GM23338 (cell line): ENCODE measurements around the gene GTF2A2.

Experiments used
- CREB1 ChIP-seq: fragments of 250-450 bp; sonication (Bioruptor Pico); IDR thresholded peaks from 2 replicates; pipeline ENCODE4 v1.5.0; 2020; ENCODE audit warnings: low read depth, mild to moderate bottlenecking, moderate library complexity
- EZH2 ChIP-seq: fragments of 200-600 bp; sonication (generic); IDR thresholded peaks from one replicate; pipeline ENCODE4 v1.8.0; 2017; ENCODE audit warnings: antibody characterized with exemption, mild to moderate bottlenecking, low read depth; ENCODE audit not compliant: unreplicated experiment
- EZH2phosphoT487 ChIP-seq: fragments of 200-600 bp; sonication (generic); IDR thresholded peaks from one replicate; pipeline ENCODE4 v1.8.1; 2018; ENCODE audit warnings: antibody characterized with exemption; ENCODE audit not compliant: unreplicated experiment
- JUNB ChIP-seq: IDR thresholded peaks from one replicate; pipeline ENCODE4 v1.6.1; 2016; ENCODE audit warnings: antibody characterized with exemption; ENCODE audit not compliant: unreplicated experiment
- NANOG ChIP-seq: IDR thresholded peaks from 2 replicates; pipeline ENCODE4 v1.6.1; 2016; ENCODE audit warnings: antibody characterized with exemption, borderline replicate concordance
- POLR2AphosphoS5 ChIP-seq: IDR thresholded peaks from 2 replicates; pipeline ENCODE4 v1.6.1; 2016; ENCODE audit warnings: antibody characterized with exemption, low read depth
- STAT1 ChIP-seq: IDR thresholded peaks from one replicate; pipeline ENCODE4 v1.6.1; 2016; ENCODE audit warnings: antibody characterized with exemption; ENCODE audit not compliant: unreplicated experiment
- ZNF114 ChIP-seq: fragments of 250-450 bp; sonication (Bioruptor Pico); IDR thresholded peaks from 2 replicates; pipeline ENCODE4 v1.5.0; 2020; ENCODE audit warnings: mild to moderate bottlenecking, moderate library complexity
- ZNF331 ChIP-seq: fragments of 250-450 bp; sonication (Bioruptor Pico); IDR thresholded peaks from 2 replicates; pipeline ENCODE4 v1.5.0; 2020; ENCODE audit warnings: low read depth, mild to moderate bottlenecking, moderate library complexity
- TF ChIP-seq, protein P1 (sequence below), 2 experiments: fragments of 200-600 bp in 1 of 2; sonication (generic) in 1 of 2; conservative IDR thresholded peaks; 2 replicates each; pipeline versions ENCODE4 v1.5.1 to v1.6.1; 2016 to 2017; ENCODE audit warnings: antibody characterized with exemption in 2 of 2, low read depth in 2 of 2, mild to moderate bottlenecking in 2 of 2, moderate library complexity in 1 of 2
- TF ChIP-seq, protein P2 (sequence below): fragments of 250-450 bp; sonication (Bioruptor Pico); IDR thresholded peaks from 2 replicates; pipeline ENCODE4 v1.5.0; 2020; ENCODE audit warnings: mild to moderate bottlenecking, moderate library complexity
- TF ChIP-seq, protein P3 (sequence below): IDR thresholded peaks from one replicate; pipeline ENCODE4 v1.6.1; 2018; ENCODE audit warnings: antibody characterized with exemption; ENCODE audit not compliant: unreplicated experiment
- TF ChIP-seq, protein P4 (sequence below): IDR thresholded peaks from 2 replicates; pipeline ENCODE4 v1.6.1; 2016; ENCODE audit warnings: antibody characterized with exemption

DNA sequence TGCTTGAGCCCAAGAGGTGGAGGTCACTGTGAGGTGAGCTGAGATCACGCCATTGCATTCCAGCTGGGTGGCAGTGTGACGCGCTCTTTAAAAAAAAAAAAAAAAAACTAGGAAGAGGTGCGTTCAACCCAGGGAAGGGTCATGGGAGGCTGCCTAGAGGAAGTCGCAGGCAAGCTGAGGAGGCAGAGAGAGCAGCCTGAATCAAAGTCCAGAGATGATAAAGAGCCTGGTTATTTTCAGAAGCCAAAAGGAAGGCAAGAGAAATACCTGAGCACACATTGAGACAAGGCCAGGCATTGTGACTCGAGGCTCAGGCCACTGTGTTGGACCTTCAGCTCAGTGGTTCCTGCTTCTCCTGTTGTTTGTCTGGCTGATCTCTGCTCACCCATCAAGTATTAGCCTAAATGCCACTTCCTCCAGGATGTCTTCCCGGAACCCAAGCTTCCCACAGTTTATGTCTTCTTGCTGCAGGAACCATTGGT lies 61.8 kb downstream of the GTF2A2 start:
- TF ChIP-seq POLR2AphosphoS5 (no peak), CREB1 (no peak), EZH2 (no peak), ZNF331 (no peak), STAT1 (no peak), EZH2phosphoT487 (no peak), JUNB (no peak), NANOG (no peak), ZNF114 (CRISPR knock-in tag) (no peak)
- TF ChIP-seq, protein P1, sequence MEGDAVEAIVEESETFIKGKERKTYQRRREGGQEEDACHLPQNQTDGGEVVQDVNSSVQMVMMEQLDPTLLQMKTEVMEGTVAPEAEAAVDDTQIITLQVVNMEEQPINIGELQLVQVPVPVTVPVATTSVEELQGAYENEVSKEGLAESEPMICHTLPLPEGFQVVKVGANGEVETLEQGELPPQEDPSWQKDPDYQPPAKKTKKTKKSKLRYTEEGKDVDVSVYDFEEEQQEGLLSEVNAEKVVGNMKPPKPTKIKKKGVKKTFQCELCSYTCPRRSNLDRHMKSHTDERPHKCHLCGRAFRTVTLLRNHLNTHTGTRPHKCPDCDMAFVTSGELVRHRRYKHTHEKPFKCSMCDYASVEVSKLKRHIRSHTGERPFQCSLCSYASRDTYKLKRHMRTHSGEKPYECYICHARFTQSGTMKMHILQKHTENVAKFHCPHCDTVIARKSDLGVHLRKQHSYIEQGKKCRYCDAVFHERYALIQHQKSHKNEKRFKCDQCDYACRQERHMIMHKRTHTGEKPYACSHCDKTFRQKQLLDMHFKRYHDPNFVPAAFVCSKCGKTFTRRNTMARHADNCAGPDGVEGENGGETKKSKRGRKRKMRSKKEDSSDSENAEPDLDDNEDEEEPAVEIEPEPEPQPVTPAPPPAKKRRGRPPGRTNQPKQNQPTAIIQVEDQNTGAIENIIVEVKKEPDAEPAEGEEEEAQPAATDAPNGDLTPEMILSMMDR (conservative IDR thresholded peaks at IDR 0.05; ENCODE audit: low read depth in 2 of 2): no peak
- TF ChIP-seq, protein P2, sequence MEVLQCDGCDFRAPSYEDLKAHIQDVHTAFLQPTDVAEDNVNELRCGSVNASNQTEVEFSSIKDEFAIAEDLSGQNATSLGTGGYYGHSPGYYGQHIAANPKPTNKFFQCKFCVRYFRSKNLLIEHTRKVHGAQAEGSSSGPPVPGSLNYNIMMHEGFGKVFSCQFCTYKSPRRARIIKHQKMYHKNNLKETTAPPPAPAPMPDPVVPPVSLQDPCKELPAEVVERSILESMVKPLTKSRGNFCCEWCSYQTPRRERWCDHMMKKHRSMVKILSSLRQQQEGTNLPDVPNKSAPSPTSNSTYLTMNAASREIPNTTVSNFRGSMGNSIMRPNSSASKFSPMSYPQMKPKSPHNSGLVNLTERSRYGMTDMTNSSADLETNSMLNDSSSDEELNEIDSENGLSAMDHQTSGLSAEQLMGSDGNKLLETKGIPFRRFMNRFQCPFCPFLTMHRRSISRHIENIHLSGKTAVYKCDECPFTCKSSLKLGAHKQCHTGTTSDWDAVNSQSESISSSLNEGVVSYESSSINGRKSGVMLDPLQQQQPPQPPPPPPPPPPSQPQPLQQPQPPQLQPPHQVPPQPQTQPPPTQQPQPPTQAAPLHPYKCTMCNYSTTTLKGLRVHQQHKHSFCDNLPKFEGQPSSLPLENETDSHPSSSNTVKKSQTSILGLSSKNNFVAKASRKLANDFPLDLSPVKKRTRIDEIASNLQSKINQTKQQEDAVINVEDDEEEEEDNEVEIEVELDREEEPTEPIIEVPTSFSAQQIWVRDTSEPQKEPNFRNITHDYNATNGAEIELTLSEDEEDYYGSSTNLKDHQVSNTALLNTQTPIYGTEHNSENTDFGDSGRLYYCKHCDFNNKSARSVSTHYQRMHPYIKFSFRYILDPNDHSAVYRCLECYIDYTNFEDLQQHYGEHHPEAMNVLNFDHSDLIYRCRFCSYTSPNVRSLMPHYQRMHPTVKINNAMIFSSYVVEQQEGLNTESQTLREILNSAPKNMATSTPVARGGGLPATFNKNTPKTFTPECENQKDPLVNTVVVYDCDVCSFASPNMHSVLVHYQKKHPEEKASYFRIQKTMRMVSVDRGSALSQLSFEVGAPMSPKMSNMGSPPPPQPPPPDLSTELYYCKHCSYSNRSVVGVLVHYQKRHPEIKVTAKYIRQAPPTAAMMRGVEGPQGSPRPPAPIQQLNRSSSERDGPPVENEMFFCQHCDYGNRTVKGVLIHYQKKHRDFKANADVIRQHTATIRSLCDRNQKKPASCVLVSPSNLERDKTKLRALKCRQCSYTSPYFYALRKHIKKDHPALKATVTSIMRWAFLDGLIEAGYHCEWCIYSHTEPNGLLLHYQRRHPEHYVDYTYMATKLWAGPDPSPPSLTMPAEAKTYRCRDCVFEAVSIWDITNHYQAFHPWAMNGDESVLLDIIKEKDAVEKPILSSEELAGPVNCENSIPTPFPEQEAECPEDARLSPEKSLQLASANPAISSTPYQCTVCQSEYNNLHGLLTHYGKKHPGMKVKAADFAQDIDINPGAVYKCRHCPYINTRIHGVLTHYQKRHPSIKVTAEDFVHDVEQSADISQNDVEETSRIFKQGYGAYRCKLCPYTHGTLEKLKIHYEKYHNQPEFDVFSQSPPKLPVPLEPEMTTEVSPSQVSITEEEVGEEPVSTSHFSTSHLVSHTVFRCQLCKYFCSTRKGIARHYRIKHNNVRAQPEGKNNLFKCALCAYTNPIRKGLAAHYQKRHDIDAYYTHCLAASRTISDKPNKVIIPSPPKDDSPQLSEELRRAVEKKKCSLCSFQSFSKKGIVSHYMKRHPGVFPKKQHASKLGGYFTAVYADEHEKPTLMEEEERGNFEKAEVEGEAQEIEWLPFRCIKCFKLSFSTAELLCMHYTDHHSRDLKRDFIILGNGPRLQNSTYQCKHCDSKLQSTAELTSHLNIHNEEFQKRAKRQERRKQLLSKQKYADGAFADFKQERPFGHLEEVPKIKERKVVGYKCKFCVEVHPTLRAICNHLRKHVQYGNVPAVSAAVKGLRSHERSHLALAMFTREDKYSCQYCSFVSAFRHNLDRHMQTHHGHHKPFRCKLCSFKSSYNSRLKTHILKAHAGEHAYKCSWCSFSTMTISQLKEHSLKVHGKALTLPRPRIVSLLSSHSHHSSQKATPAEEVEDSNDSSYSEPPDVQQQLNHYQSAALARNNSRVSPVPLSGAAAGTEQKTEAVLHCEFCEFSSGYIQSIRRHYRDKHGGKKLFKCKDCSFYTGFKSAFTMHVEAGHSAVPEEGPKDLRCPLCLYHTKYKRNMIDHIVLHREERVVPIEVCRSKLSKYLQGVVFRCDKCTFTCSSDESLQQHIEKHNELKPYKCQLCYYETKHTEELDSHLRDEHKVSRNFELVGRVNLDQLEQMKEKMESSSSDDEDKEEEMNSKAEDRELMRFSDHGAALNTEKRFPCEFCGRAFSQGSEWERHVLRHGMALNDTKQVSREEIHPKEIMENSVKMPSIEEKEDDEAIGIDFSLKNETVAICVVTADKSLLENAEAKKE (CRISPR knock-in tag): no peak
- TF ChIP-seq, protein P3, sequence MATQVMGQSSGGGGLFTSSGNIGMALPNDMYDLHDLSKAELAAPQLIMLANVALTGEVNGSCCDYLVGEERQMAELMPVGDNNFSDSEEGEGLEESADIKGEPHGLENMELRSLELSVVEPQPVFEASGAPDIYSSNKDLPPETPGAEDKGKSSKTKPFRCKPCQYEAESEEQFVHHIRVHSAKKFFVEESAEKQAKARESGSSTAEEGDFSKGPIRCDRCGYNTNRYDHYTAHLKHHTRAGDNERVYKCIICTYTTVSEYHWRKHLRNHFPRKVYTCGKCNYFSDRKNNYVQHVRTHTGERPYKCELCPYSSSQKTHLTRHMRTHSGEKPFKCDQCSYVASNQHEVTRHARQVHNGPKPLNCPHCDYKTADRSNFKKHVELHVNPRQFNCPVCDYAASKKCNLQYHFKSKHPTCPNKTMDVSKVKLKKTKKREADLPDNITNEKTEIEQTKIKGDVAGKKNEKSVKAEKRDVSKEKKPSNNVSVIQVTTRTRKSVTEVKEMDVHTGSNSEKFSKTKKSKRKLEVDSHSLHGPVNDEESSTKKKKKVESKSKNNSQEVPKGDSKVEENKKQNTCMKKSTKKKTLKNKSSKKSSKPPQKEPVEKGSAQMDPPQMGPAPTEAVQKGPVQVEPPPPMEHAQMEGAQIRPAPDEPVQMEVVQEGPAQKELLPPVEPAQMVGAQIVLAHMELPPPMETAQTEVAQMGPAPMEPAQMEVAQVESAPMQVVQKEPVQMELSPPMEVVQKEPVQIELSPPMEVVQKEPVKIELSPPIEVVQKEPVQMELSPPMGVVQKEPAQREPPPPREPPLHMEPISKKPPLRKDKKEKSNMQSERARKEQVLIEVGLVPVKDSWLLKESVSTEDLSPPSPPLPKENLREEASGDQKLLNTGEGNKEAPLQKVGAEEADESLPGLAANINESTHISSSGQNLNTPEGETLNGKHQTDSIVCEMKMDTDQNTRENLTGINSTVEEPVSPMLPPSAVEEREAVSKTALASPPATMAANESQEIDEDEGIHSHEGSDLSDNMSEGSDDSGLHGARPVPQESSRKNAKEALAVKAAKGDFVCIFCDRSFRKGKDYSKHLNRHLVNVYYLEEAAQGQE: no peak
- TF ChIP-seq, protein P4, sequence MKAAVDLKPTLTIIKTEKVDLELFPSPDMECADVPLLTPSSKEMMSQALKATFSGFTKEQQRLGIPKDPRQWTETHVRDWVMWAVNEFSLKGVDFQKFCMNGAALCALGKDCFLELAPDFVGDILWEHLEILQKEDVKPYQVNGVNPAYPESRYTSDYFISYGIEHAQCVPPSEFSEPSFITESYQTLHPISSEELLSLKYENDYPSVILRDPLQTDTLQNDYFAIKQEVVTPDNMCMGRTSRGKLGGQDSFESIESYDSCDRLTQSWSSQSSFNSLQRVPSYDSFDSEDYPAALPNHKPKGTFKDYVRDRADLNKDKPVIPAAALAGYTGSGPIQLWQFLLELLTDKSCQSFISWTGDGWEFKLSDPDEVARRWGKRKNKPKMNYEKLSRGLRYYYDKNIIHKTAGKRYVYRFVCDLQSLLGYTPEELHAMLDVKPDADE: no peak
